HG03025 (cell line): ENCODE results near the gene UBE2L6.
"Not testable (repeated sequence)": the region's sequence is repeated elsewhere in the genome, so short reads cannot be mapped to it uniquely, and the experiment has no call there.

Source experiments
- ATAC-seq: cut with Tn5 transposase; IDR thresholded peaks from one replicate; pipeline ENCODE4 v1.9.1; 2021; ENCODE audit warnings: mild to moderate bottlenecking, moderate library complexity; ENCODE audit not compliant: unreplicated experiment, low FRiP score

Gene UBE2L6

GRCh38 chr11:57534449-57534848 is 33.0 kb downstream of the UBE2L6 start:
- ATAC-seq = not testable (repeated sequence)

GRCh38 chr11:57530596-57531507 is 36.6 kb downstream of the UBE2L6 start, which contains the start of gene TIMM10:
Gene TIMM10, minus strand, starts transcription at chr11:57530754. Its CDS starts 565 bp downstream, at chr11:57530189.
- ATAC-seq = peak; percentile 97

GRCh38 chr11:57530215-57530595 is 37.3 kb downstream of the UBE2L6 start:
- ATAC-seq = no peak

GRCh38 chr11:57529012-57529411 is 38.5 kb downstream of the UBE2L6 start:
- no peak for ATAC-seq

- ATAC-seq = no peak
These were observed 40.3 kb downstream of the UBE2L6 start for GRCh38 chr11:57527056-57527631.

- ATAC-seq = no peak
These were observed 44.1 kb downstream of the UBE2L6 start for GRCh38 chr11:57523419-57523818.

- no peak for ATAC-seq
These were observed 46.4 kb downstream of the UBE2L6 start for GRCh38 chr11:57521116-57521515.

GRCh38 chr11:57516061-57516443 is 51.4 kb downstream of the UBE2L6 start:
- no peak for ATAC-seq

GRCh38 chr11:57515332-57516060 is 52.0 kb downstream of the UBE2L6 start, which contains the start of gene SLC43A1:
Gene SLC43A1, minus strand, starts transcription at chr11:57515702. Its CDS starts 1,591 bp downstream, at chr11:57514111.
- peak; percentile 59 for ATAC-seq

- peak; percentile 35 for ATAC-seq
These were observed 52.7 kb downstream of the UBE2L6 start for GRCh38 chr11:57514538-57515331.

GRCh38 chr11:57513911-57514537 is 53.4 kb downstream of the UBE2L6 start:
- peak; percentile 26 for ATAC-seq

- ATAC-seq = no peak
These were observed 54.0 kb downstream of the UBE2L6 start for GRCh38 chr11:57513452-57513795.

GRCh38 chr11:57512646-57513451 is 54.6 kb downstream of the UBE2L6 start:
- no peak for ATAC-seq

- no peak for ATAC-seq
These were observed 55.6 kb downstream of the UBE2L6 start for GRCh38 chr11:57511741-57512430.

GRCh38 chr11:57508341-57509170 is 58.9 kb downstream of the UBE2L6 start:
- ATAC-seq = no peak

GRCh38 chr11:57506522-57506921 is 61.0 kb downstream of the UBE2L6 start:
- ATAC-seq = no peak

GRCh38 chr11:57504511-57504910 is 63.0 kb downstream of the UBE2L6 start:
- no peak for ATAC-seq

GRCh38 chr11:57502870-57503269 is 64.6 kb downstream of the UBE2L6 start:
- ATAC-seq = no peak
